MM.1S (cell line): Measurements from ENCODE around the gene ZNF627.
"Not testable (repeated sequence)": the region's sequence is repeated elsewhere in the genome, so short reads cannot be mapped to it uniquely, and the experiment has no call there.

ENCODE experiments used
- DNase-seq: peaks from one replicate; pipeline ENCODE4 v3.0.0-alpha.2; 2015
- H2AFZ ChIP-seq: fragments of 300-600 bp; sonication (generic); 2 replicates; pipeline ENCODE4 v1.6.0; 2016; ENCODE audit warnings: antibody characterized with exemption, low read length
- H3F3A ChIP-seq: fragments of 300-600 bp; sonication (generic); 2 replicates; pipeline ENCODE4 v1.6.1; 2016; ENCODE audit warnings: mild to moderate bottlenecking, antibody characterized with exemption, low read length, moderate library complexity, mixed read lengths; ENCODE audit not compliant: insufficient read depth
- H3K27ac ChIP-seq: fragments of 300-600 bp; sonication (generic); 2 replicates; pipeline ENCODE4 v1.5.1; 2016; ENCODE audit warnings: mild to moderate bottlenecking, low read length
- H3K27me3 ChIP-seq: fragments of 300-600 bp; sonication (generic); replicated peaks from 2 replicates; pipeline ENCODE4 v1.6.0; 2016; ENCODE audit warnings: low read length; ENCODE audit not compliant: insufficient read depth
- H3K36me3 ChIP-seq: fragments of 300-600 bp; sonication (generic); replicated peaks from 2 replicates; pipeline ENCODE4 v1.6.1; 2016; ENCODE audit warnings: mild to moderate bottlenecking, low read length, mixed read lengths; ENCODE audit not compliant: insufficient read depth
- H3K4me1 ChIP-seq: fragments of 300-600 bp; sonication (generic); 2 replicates; pipeline ENCODE4 v1.6.1; 2016; ENCODE audit warnings: low read length, mixed read lengths
- H3K4me2 ChIP-seq: fragments of 300-600 bp; sonication (generic); 2 replicates; pipeline ENCODE4 v1.6.0; 2016; ENCODE audit warnings: low read depth, low read length
- H3K4me3 ChIP-seq: fragments of 300-600 bp; sonication (generic); 2 replicates; pipeline ENCODE4 v1.5.1; 2016; ENCODE audit warnings: low read length, mixed read lengths
- H3K79me2 ChIP-seq: fragments of 300-600 bp; sonication (generic); 2 replicates; pipeline ENCODE4 v1.6.1; 2016; ENCODE audit warnings: mixed run types, low read length, mixed read lengths
- H3K9ac ChIP-seq: fragments of 300-600 bp; sonication (generic); 2 replicates; pipeline ENCODE4 v1.6.1; 2016; ENCODE audit warnings: low read length, mixed read lengths
- H3K9me2 ChIP-seq: fragments of 300-600 bp; sonication (generic); replicated peaks from 2 replicates; pipeline ENCODE4 v1.6.1; 2016; ENCODE audit warnings: mild to moderate bottlenecking, low read length, mixed read lengths; ENCODE audit not compliant: insufficient read depth
- H3K9me3 ChIP-seq: fragments of 300-600 bp; sonication (generic); replicated peaks from 2 replicates; pipeline ENCODE4 v1.6.1; 2016; ENCODE audit warnings: mild to moderate bottlenecking, low read length, mixed read lengths; ENCODE audit not compliant: insufficient read depth
- H4K20me1 ChIP-seq: fragments of 300-600 bp; sonication (generic); 2 replicates; pipeline ENCODE4 v1.6.1; 2016; ENCODE audit warnings: mild to moderate bottlenecking, low read length, moderate library complexity, mixed read lengths; ENCODE audit not compliant: insufficient read depth
- EZH2 ChIP-seq: fragments of 300-600 bp; sonication (generic); optimal IDR thresholded peaks from 2 replicates; pipeline ENCODE3; 2017; ENCODE audit warnings: low read depth, mild to moderate bottlenecking, antibody characterized with exemption, low read length, mixed read lengths
- EZH2phosphoT487 ChIP-seq: fragments of 300-600 bp; sonication (generic); IDR thresholded peaks from 2 replicates; pipeline ENCODE4 v1.6.1; 2018; ENCODE audit warnings: antibody characterized with exemption, low read length
- TF ChIP-seq, protein P1 (sequence below): fragments of 300-600 bp; sonication (generic); IDR thresholded peaks from 2 replicates; pipeline ENCODE4 v1.5.1; 2016; ENCODE audit warnings: antibody characterized with exemption, low read length, mixed read lengths

The ZNF627 gene

DNA sequence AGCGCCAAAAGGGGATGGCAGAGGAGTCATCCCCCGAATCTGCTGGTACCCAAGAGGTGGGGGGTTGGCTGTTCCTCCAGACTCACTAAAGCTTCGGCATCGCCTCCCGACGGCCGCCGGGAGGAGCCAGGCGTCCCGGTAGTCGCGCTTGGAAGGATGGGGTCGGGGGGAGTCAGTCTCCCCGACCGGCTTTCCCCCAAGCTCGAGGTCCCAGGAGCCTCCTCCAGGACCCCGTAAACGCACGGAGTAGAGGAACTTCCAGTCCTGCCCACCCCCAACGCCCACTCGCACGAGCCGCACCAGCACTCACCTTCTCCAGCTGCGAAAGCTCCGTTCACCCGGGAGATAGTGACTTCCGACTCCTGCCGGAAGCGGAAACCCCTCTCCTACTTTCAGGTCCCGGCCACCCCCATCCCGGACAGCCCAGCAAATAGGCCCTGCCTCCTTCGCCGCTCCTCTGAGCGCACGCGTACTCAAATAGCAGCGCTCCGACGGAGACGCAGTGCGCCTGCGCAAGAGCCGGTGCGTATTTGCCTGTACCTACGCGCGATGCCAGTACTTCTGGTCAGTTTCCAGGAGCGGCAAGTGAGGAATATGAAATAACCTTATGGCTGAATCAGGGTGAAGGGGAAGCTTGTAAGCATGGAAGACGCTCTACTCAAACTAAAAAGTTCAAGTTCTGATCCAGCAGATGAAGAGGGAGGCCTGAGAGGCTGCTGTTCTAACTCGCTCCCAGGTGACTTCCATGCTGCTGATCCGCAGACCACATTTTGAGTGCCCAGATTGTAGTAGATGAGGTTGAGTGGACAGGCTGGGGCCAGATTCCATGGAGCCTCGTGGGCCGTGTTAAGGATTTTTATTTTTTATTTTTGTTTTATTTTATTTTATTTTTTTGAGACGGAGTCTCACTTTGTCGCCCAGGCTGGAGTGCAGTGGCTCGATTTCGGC, 38.1 kb upstream of the ZNF627 start, which contains the start of gene ELOF1:
Gene ELOF1, minus strand, starts transcription at position 350 of the 948 bp plus-strand sequence. CDS start 4,883 bp downstream, outside the sequence.
- peaks cover 7% of the 10 kb centered on the region for H3F3A ChIP-seq
- TF ChIP-seq EZH2phosphoT487 = no peak
- TF ChIP-seq, protein P1, sequence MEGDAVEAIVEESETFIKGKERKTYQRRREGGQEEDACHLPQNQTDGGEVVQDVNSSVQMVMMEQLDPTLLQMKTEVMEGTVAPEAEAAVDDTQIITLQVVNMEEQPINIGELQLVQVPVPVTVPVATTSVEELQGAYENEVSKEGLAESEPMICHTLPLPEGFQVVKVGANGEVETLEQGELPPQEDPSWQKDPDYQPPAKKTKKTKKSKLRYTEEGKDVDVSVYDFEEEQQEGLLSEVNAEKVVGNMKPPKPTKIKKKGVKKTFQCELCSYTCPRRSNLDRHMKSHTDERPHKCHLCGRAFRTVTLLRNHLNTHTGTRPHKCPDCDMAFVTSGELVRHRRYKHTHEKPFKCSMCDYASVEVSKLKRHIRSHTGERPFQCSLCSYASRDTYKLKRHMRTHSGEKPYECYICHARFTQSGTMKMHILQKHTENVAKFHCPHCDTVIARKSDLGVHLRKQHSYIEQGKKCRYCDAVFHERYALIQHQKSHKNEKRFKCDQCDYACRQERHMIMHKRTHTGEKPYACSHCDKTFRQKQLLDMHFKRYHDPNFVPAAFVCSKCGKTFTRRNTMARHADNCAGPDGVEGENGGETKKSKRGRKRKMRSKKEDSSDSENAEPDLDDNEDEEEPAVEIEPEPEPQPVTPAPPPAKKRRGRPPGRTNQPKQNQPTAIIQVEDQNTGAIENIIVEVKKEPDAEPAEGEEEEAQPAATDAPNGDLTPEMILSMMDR = peak; percentile 30
- peak within 1 kb of the TSS; percentile 83 for H3K4me2 ChIP-seq
- H3K27ac ChIP-seq = peak within 1 kb of the TSS; percentile 57; the same call in 1 of the 2 replicates
- H3K4me1 ChIP-seq = peaks cover 6% of the 10 kb centered on the region; the same call in 1 of the 2 replicates
- peak within 1 kb of the TSS; percentile 94 for H2AFZ ChIP-seq
- peak within 1 kb of the TSS; percentile 71 for H3K9ac ChIP-seq
- no peaks in the 10 kb centered on the region for H3K9me2 ChIP-seq
- peaks cover 35% of the 10 kb centered on the region for H3K79me2 ChIP-seq
- H4K20me1 ChIP-seq = no peaks in the 10 kb centered on the region
- H3K27me3 ChIP-seq = no peaks in the 10 kb centered on the region
- H3K4me3 ChIP-seq = peak within 1 kb of the TSS; percentile 79
- no peaks in the 10 kb centered on the region for H3K9me3 ChIP-seq
- DNase-seq = peak; percentile 99
- no peaks in the 10 kb centered on the region for H3K36me3 ChIP-seq

DNA sequence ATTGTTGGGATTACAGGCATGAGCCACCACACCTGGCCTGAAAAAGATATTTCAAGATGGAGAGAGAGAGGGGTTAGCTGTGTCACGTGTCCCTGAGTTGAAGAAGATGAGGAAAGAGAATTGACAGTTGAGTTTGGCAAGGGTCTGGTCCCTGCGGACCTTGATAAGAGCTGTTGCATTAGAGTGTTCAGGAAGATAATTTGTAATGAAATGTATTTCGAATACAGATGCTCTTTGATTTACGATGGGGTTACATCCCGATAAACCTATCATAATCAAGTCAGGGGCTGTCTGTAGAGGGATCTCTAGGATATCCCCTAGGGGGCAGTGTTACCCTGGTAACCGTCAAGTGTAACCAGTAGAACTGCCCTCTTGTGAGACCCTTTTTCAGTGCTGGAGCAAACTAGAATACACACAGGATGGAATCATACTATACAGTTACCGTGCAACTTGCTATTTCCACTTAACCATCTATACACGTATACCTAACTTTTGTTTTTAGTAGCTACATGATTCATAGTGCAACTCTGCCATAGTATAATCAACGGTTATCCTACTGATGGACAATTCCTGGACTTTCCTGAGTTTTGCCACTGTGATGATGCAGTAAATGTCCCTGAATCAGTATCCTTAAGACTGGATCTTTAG, 36.8 kb upstream of the ZNF627 start:
- H3F3A ChIP-seq = peaks cover 7% of the 10 kb centered on the region
- H3K4me1 ChIP-seq = peaks cover 6% of the 10 kb centered on the region; the same call in 1 of the 2 replicates
- no peak overlapping the region for H2AFZ ChIP-seq
- H3K9me2 ChIP-seq = no peaks in the 10 kb centered on the region
- H3K36me3 ChIP-seq = no peaks in the 10 kb centered on the region
- H3K79me2 ChIP-seq = peaks cover 31% of the 10 kb centered on the region
- H3K4me3 ChIP-seq = peak overlapping the region; percentile 79; the same call in 1 of the 2 replicates
- no peak for TF ChIP-seq EZH2phosphoT487
- TF ChIP-seq, protein P1 = peak; percentile 82
- no peaks in the 10 kb centered on the region for H3K9me3 ChIP-seq
- no peak overlapping the region for H3K27ac ChIP-seq
- H3K27me3 ChIP-seq = no peaks in the 10 kb centered on the region
- no peaks in the 10 kb centered on the region for H4K20me1 ChIP-seq
- peak; percentile 77 for DNase-seq
- H3K9ac ChIP-seq = peak overlapping the region; percentile 71; the same call in 1 of the 2 replicates
- H3K4me2 ChIP-seq = peak overlapping the region; percentile 75; the same call in 1 of the 2 replicates

DNA sequence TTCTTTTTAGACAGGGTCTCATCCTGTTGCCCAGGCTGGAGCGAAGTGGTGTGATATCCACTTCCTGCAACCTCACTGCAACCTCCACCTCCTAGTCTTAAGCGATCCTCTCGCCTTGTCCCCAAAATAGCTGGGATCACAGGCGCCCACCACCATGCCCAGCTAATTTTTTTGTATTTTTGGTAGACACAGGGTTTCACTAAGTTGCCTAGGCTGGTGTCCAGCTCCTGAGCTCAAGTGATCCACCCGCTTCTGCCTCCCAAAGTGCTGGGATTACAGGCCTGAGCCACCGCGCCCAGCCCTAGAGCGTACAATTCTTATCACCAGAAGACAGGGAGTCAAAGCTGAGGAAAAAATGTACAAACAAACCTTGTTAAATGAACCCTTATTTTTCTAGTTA, 33.8 kb upstream of the ZNF627 start:
- H3K4me2 ChIP-seq = no peak overlapping the region
- TF ChIP-seq, protein P1 = no peak
- TF ChIP-seq EZH2 (no peak), EZH2phosphoT487 (no peak)
- no peak overlapping the region for H2AFZ ChIP-seq

DNA sequence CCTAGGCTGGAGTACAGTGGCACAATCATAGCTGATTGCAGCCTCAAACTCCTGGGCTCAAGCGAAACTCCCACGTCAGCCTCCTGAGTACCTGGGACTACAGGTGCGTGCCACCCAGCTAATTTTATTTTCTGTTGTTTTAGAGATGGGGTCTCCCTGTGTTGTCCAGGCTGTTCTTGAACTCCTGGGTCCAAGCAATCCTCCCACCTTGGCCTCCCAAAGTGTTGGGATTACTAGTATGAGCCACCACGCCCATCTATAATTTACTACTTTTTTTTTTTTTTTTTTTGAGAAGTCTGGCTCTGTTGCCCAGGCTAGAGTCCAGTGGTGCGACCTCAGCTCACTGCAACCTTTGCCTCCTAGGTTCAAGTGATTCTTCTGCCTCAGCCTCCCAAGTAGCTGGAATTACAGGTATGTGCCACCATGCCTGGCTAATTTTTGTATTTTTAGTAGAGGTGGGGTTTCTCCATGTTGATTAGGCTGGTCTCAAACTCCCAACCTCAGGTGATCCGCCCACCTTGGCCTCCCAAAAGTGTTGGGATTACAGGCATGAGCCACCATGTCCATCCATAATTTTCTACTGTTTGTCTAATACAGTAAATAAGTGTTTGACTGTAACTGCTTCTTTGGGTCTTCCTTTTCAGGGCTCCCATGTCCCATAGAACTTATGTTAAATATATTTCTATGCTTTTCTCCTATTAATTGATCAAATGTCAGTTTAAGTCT, 33.0 kb upstream of the ZNF627 start:
- H3K4me2 ChIP-seq, H3K4me3 ChIP-seq, H3K9me2 ChIP-seq, DNase-seq, H3K27ac ChIP-seq, H2AFZ ChIP-seq, H3K9me3 ChIP-seq, H3K4me1 ChIP-seq, H3K36me3 ChIP-seq, H4K20me1 ChIP-seq, H3K9ac ChIP-seq, H3F3A ChIP-seq, H3K79me2 ChIP-seq, H3K27me3 ChIP-seq: not testable (repeated sequence)

More for the DNA sequence above, 33.8 kb upstream of the ZNF627 start:
- Histone ChIP-seq H4K20me1 (no peaks in the 10 kb centered on the region), H3K4me1 (no peaks in the 10 kb centered on the region), H3F3A (peaks cover 7% of the 10 kb centered on the region), H3K9me2 (no peaks in the 10 kb centered on the region), H3K9me3 (no peaks in the 10 kb centered on the region), H3K4me3 (no peak overlapping the region), H3K27ac (no peak overlapping the region), H3K36me3 (no peaks in the 10 kb centered on the region), H3K9ac (no peak overlapping the region), H3K79me2 (peaks cover 5% of the 10 kb centered on the region), H3K27me3 (no peaks in the 10 kb centered on the region)
- no peak for DNase-seq

- not testable (repeated sequence) for H3K9me3 ChIP-seq, H4K20me1 ChIP-seq, H3K27ac ChIP-seq, H3K4me2 ChIP-seq, H3F3A ChIP-seq, H3K27me3 ChIP-seq, H2AFZ ChIP-seq, H3K9ac ChIP-seq, H3K4me1 ChIP-seq, H3K79me2 ChIP-seq, H3K9me2 ChIP-seq, H3K36me3 ChIP-seq, DNase-seq, H3K4me3 ChIP-seq
Observed at GRCh38 chr19:11565649-11565980, 31.7 kb upstream of the ZNF627 start.
